ENCODE data around the gene MMEL1. TPM values are rescaled to one million over a fixed set of nuclear protein-coding genes. Genes with fewer than 3 reads are reported as not detected.
A peak's percentile ranks its signal among the peaks of the same experiment; 100 is the strongest.

The MMEL1 gene
- total and polyA plus RNA-seq, 7 donors, result 0.66 to 37.2 (median 4.2) TPM; not detected in 1

DNA sequence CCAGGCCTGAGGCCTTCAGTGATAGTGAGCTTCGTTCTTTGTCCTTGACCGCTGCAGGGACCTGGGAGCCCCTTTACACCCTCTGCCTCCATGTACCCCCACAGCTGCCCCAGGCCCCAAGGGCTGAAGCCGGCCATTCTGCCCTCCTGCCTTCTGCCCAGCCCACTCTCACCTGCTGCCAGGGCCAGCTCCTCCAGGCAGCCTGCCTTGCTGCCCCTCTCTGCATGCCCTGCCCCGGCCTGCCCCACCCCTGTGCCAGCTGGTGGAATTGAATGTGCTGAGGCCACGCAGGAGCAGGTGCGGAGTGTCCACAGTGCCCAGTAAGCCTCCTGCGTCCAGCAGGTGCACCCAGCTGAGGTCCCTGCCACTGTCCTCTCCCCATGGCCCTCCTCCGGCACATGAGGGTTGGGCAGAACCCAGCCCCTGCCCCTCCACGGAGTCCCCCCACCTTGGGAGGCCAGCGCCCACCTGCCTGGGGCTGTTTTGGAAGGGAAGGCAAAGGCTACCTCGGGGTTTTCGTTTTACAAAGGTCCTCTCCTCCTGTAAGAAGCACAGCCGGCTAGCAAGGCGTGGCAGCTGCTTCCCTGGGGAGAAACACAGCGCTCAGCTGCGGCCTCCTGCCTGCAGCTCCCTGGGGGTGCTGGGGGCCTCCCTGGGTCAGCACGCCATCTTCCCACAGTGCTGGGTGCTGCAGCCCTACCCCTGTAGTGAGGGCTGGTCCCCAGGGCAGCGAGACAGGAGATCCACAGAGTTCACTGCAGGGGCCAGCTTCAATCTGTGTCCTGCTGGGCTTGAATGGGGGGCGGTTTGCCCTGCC lies 21.0 kb downstream of the MMEL1 start:
- no peak overlapping the region for H3K27ac ChIP-seq
- H3K4me3 ChIP-seq, result no peak overlapping the region
- H3K4me1 ChIP-seq, result peaks cover 0 to 11% (median 4%) of the 10 kb centered on the region in 4 donors
- peaks cover 0 to 41% (median 8%) of the 10 kb centered on the region in 3 donors for H3K27me3 ChIP-seq
- TF ChIP-seq EP300 (IDR thresholded peaks at IDR 0.05) (no peak), POLR2A (IDR thresholded peaks at IDR 0.05) (no peak), POLR2AphosphoS5 (IDR thresholded peaks at IDR 0.05) (no peak)
- TF ChIP-seq, protein P1, sequence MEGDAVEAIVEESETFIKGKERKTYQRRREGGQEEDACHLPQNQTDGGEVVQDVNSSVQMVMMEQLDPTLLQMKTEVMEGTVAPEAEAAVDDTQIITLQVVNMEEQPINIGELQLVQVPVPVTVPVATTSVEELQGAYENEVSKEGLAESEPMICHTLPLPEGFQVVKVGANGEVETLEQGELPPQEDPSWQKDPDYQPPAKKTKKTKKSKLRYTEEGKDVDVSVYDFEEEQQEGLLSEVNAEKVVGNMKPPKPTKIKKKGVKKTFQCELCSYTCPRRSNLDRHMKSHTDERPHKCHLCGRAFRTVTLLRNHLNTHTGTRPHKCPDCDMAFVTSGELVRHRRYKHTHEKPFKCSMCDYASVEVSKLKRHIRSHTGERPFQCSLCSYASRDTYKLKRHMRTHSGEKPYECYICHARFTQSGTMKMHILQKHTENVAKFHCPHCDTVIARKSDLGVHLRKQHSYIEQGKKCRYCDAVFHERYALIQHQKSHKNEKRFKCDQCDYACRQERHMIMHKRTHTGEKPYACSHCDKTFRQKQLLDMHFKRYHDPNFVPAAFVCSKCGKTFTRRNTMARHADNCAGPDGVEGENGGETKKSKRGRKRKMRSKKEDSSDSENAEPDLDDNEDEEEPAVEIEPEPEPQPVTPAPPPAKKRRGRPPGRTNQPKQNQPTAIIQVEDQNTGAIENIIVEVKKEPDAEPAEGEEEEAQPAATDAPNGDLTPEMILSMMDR (IDR thresholded peaks at IDR 0.05), result no peak
- H3K9me3 ChIP-seq, result peaks cover 0 to 7% (median 5%) of the 10 kb centered on the region in 4 donors
- H3K36me3 ChIP-seq, result no peaks in the 10 kb centered on the region
- 43 to 74% methylated on average over 19 of the region's 19 CpGs for WGBS, 2 donors
- intact Hi-C loops (cut with DNase I), result no loop called here
- DNase-seq, result no peak

DNA sequence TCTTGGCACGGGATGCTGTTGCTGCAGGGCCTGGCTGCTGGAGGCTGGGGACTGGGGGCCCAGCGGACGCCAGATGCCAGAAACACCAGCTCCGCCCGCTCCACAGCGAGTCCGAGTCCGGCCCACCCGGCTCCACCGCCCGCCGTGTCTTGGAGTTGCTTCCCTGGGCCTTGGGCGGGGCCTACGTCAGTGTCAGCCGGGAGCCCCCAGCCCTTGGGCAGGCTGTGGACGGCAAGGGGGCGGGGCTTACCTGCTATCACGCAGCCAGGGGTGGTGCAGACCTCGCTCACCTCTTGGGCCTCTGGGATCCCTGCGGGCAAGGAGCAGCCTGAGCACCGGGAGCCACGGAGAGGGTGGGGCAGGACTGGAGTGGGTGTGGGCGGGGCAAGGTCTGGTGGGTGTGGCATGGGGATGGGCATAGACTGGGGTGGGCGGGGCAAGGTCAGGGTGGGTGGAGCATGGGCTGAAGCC lies 21.8 kb downstream of the MMEL1 start:
- H3K27ac ChIP-seq, result no peak overlapping the region
- H3K36me3 ChIP-seq, result no peaks in the 10 kb centered on the region
- H3K4me3 ChIP-seq, result no peak overlapping the region
- DNase-seq, result peak; percentile 64
- intact Hi-C loops (cut with DNase I), result no loop called here
- H3K27me3 ChIP-seq, result peaks cover 0 to 48% (median 14%) of the 10 kb centered on the region in 3 donors
- peaks cover 0 to 7% (median 4%) of the 10 kb centered on the region in 4 donors for H3K9me3 ChIP-seq
- H3K4me1 ChIP-seq, result peaks cover 0 to 11% (median 4%) of the 10 kb centered on the region in 4 donors
- WGBS, 2 donors, result 8 to 15% methylated on average over 24 of the region's 24 CpGs
- TF ChIP-seq EP300 (IDR thresholded peaks at IDR 0.05) (no peak), POLR2AphosphoS5 (IDR thresholded peaks at IDR 0.05) (no peak), POLR2A (IDR thresholded peaks at IDR 0.05) (no peak)
- TF ChIP-seq, protein P1 (IDR thresholded peaks at IDR 0.05), result no peak

DNA sequence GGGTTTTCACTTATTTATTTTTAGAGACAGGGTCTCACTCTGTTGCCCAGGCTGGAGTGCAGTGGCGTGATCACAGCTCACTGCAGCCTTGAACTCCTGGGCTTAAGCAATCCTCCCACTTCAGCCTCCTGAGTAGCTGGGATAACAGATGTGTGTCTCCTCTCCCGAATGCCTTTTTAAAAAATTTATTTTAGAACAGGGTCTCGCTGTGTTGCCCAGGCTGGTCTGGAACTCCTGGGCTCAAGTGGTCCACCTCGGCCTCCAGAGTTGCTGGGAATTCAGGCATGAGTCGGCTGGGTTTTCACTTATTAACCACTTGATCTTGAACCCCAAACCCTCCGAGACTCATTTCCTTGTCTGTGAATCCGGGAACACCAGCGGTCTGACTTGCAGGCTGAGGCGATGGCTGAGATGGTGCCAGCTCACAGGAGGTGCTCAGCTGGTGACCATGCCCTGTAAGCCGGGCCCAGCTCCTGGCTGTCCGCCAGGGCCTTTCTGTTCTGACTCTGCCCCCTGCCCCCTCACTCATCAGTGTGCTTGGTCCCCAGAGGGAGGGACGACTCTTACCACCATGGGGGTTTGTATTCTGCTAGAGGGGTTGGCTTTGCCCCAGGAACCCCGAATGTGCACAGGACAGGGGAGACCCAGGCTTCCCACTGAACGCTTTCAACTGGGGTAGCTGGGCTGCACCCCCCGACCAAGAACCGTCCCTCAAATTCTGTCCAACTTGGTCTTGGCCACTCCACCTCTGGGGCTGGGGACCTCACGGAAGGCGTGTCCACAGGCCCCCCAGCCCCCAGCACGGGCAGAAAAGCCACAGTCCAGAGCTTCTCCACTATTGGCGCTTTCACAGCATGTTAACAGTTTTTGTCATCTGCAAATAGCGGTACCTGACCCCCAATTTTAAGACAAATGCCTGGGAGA lies 22.5 kb downstream of the MMEL1 start:
- H3K36me3 ChIP-seq, result no peaks in the 10 kb centered on the region
- peaks cover 0 to 7% (median 2%) of the 10 kb centered on the region in 4 donors for H3K9me3 ChIP-seq
- WGBS, 2 donors, result 64 to 76% methylated on average over 21 of the region's 21 CpGs
- peaks cover 0 to 11% (median 4%) of the 10 kb centered on the region in 4 donors for H3K4me1 ChIP-seq
- H3K27ac ChIP-seq, result no peak overlapping the region
- DNase-seq, result peak; percentile 66
- no peak overlapping the region for H3K4me3 ChIP-seq
- TF ChIP-seq POLR2A (IDR thresholded peaks at IDR 0.05) (no peak), POLR2AphosphoS5 (IDR thresholded peaks at IDR 0.05) (no peak), EP300 (IDR thresholded peaks at IDR 0.05) (no peak)
- TF ChIP-seq, protein P1 (IDR thresholded peaks at IDR 0.05), result no peak
- H3K27me3 ChIP-seq, result peaks cover 0 to 56% (median 19%) of the 10 kb centered on the region in 3 donors
- intact Hi-C loops (cut with DNase I), result no loop called here

DNA sequence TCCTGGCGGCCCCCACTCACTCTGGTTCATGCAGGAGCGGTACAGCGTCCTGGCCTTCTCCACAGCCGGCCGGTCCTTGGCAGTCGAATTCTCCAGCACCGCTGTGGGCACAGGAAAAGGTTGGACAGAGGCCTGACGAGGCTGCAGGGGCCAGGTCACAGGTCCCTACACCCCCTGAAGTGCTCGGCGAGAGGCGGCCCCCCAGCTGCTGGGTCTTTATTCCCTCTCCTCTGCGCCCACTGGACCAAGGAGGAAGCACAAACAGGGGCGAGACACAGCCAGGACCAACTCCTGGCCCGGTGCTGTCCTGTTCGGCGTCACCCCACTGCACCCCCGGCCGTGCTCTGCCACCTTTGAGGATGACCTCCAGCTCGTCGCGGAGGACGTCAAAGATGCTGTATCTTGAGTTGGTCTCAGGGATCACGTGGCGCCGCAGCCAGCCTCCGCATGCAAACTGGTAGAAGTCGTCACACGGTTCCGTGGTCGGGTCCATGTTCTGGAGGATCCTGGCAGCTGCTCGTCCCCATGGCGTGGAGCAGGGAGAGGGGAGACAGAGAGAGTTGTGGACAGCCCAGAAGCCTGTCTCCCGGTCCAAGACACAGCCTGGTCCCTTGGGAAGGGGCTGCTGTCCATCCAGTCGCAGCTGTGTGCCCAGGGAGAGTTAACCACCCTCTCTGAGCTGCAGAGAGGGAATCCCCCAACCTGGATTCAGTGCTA lies 23.3 kb downstream of the MMEL1 start:
- TF ChIP-seq POLR2AphosphoS5 (IDR thresholded peaks at IDR 0.05) (no peak), EP300 (IDR thresholded peaks at IDR 0.05) (no peak), POLR2A (IDR thresholded peaks at IDR 0.05) (no peak)
- TF ChIP-seq, protein P1 (IDR thresholded peaks at IDR 0.05), result no peak
- H3K9me3 ChIP-seq, result peaks cover 0 to 5% (median 0%) of the 10 kb centered on the region in 4 donors
- 89 to 91% methylated on average over 34 of the region's 34 CpGs for WGBS, 2 donors
- no peaks in the 10 kb centered on the region for H3K36me3 ChIP-seq
- intact Hi-C loops (cut with DNase I), result no loop called here
- H3K4me3 ChIP-seq, result no peak overlapping the region
- peaks cover 0 to 11% (median 4%) of the 10 kb centered on the region in 4 donors for H3K4me1 ChIP-seq
- no peak overlapping the region for H3K27ac ChIP-seq
- DNase-seq, result no peak
- H3K27me3 ChIP-seq, result peaks cover 0 to 64% (median 19%) of the 10 kb centered on the region in 3 donors

Measured in sigmoid colon (tissue), 7 donors.